Effector memory CD4-positive, alpha-beta T cell (primary cell): ENCODE results near the gene RNF6.

Experiments used
- DNase-seq, 3 donors: peaks; one replicate each; pipeline ENCODE4 v3.0.0-alpha.2; 2020
- H3K27ac ChIP-seq: 2 replicates; pipeline ENCODE4 v1.7.0; 2013; ENCODE audit warnings: mild to moderate bottlenecking, low read length, moderate library complexity; ENCODE audit not compliant: insufficient read depth, poor library complexity, severe bottlenecking
- H3K27me3 ChIP-seq: replicated peaks from 2 replicates; pipeline ENCODE4 v1.7.0; 2013; ENCODE audit warnings: mild to moderate bottlenecking, low read length; ENCODE audit not compliant: insufficient read depth, control insufficient read depth, poor library complexity, severe bottlenecking
- H3K36me3 ChIP-seq: 2 replicates; pipeline ENCODE4 v1.7.0; 2013; ENCODE audit warnings: mild to moderate bottlenecking, low read length, moderate library complexity; ENCODE audit not compliant: control insufficient read depth, insufficient read depth
- H3K4me1 ChIP-seq: 2 replicates; pipeline ENCODE4 v1.7.0; 2013; ENCODE audit warnings: low read length, mild to moderate bottlenecking; ENCODE audit not compliant: control insufficient read depth, insufficient read depth, poor library complexity, severe bottlenecking
- H3K4me3 ChIP-seq: 2 replicates; pipeline ENCODE4 v1.7.0; 2013; ENCODE audit warnings: low read length, low read depth, mild to moderate bottlenecking; ENCODE audit not compliant: insufficient read depth, poor library complexity, severe bottlenecking
- H3K9me3 ChIP-seq: 2 replicates; pipeline ENCODE4 v1.7.0; 2013; ENCODE audit warnings: mild to moderate bottlenecking, low read length, moderate library complexity; ENCODE audit not compliant: control insufficient read depth

The RNF6 gene

GRCh38 chr13:26208287-26208686 lies 13.8 kb downstream of the RNF6 start:
- Histone ChIP-seq H3K36me3 (peaks cover 35% of the 10 kb centered on the region), H3K4me3 (no peak overlapping the region)

DNA sequence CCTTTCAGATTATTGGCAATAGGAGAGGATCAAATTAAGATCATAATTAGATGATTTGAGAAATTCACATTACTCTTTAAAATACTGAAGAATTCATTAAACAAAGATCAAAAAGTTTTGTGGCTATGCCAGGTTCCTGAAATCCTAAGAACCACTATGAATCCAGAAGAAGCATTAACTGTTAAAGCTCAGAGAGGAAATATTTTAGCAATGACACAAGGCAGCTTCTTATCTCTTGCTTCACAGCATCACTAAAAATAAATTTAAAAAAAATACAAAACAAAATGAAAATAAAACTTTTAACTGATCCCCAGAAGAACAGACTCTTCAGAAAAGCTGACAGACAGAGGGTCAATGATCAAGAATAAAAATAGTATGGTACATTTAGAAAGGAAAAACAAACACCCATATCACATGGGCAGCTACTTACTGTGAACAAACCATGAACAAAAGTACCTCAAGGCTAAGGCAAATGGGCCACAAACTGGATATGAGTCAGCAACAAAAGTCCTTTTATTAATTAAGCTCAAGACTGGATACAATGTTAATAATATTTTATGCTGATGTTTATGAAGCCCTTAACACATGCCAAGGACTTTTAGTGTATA lies 19.6 kb downstream of the RNF6 start:
- H3K4me1 ChIP-seq: no peaks in the 10 kb centered on the region
- no peaks in the 10 kb centered on the region for H3K27me3 ChIP-seq
- peaks cover 9% of the 10 kb centered on the region for H3K36me3 ChIP-seq
- DNase-seq: no peak
- H3K27ac ChIP-seq: no peak overlapping the region
- no peaks in the 10 kb centered on the region for H3K9me3 ChIP-seq
- no peak overlapping the region for H3K4me3 ChIP-seq

More at GRCh38 chr13:26208287-26208686, 13.8 kb downstream of the RNF6 start:
- no peaks in the 10 kb centered on the region for H3K9me3 ChIP-seq
- no peak overlapping the region for H3K27ac ChIP-seq
- no peaks in the 10 kb centered on the region for H3K4me1 ChIP-seq
- no peaks in the 10 kb centered on the region for H3K27me3 ChIP-seq
- DNase-seq: no peak

GRCh38 chr13:26200811-26201210 lies 21.3 kb downstream of the RNF6 start:
- Histone ChIP-seq H3K4me3 (no peak overlapping the region), H3K4me1 (no peaks in the 10 kb centered on the region), H3K9me3 (peaks cover 5% of the 10 kb centered on the region), H3K27me3 (no peaks in the 10 kb centered on the region), H3K36me3 (no peaks in the 10 kb centered on the region), H3K27ac (no peak overlapping the region)
- no peak for DNase-seq

- Histone ChIP-seq H3K27me3 (no peaks in the 10 kb centered on the region), H3K4me3 (no peak overlapping the region), H3K27ac (no peak overlapping the region), H3K36me3 (no peaks in the 10 kb centered on the region), H3K4me1 (no peaks in the 10 kb centered on the region), H3K9me3 (peaks cover 10% of the 10 kb centered on the region)
- DNase-seq: no peak
These were observed 24.0 kb downstream of the RNF6 start for GRCh38 chr13:26198116-26198515.

- no peak overlapping the region for H3K4me3 ChIP-seq
- no peak overlapping the region for H3K27ac ChIP-seq
- H3K9me3 ChIP-seq: peaks cover 10% of the 10 kb centered on the region
- H3K27me3 ChIP-seq: no peaks in the 10 kb centered on the region
- no peak for DNase-seq
- H3K36me3 ChIP-seq: no peaks in the 10 kb centered on the region
- no peaks in the 10 kb centered on the region for H3K4me1 ChIP-seq
These were observed 24.8 kb downstream of the RNF6 start for GRCh38 chr13:26197298-26197697.

GRCh38 chr13:26186995-26187394 lies 35.1 kb downstream of the RNF6 start:
- H3K4me3 ChIP-seq: peak overlapping the region; percentile 65
- no peaks in the 10 kb centered on the region for H3K36me3 ChIP-seq
- H3K4me1 ChIP-seq: peaks cover 5% of the 10 kb centered on the region
- no peak for DNase-seq
- H3K27ac ChIP-seq: peak overlapping the region; percentile 39
- no peaks in the 10 kb centered on the region for H3K27me3 ChIP-seq
- H3K9me3 ChIP-seq: no peaks in the 10 kb centered on the region

- Histone ChIP-seq H3K36me3 (no peaks in the 10 kb centered on the region), H3K4me3 (peak overlapping the region; percentile 65), H3K27me3 (no peaks in the 10 kb centered on the region), H3K9me3 (no peaks in the 10 kb centered on the region), H3K27ac (peak overlapping the region; percentile 63), H3K4me1 (peaks cover 5% of the 10 kb centered on the region)
- peak; percentile 84 to 87 (median 86) for DNase-seq
These were observed 35.8 kb downstream of the RNF6 start for GRCh38 chr13:26186118-26186870.

DNA sequence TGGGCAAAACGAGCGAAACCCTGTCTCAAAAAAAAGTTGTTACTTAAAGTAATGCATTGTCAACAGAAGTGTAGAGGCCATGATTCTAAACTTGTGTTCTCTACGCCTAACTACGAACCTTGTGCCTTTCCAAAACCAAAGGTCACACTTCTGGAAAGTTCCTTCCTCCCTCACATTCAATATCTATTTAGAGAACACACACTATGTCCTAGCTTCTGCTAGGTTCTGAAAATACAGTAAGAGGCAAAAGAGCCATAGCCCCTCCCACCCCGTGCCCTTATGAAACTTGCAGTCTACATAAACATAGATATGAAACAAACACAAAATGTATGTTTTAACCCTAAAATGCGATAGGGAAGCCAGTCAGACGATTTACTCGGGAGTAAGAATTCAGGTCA lies 36.4 kb downstream of the RNF6 start:
- no peak for DNase-seq
- peak overlapping the region; percentile 65 for H3K4me3 ChIP-seq
- H3K27me3 ChIP-seq: no peaks in the 10 kb centered on the region

DNA sequence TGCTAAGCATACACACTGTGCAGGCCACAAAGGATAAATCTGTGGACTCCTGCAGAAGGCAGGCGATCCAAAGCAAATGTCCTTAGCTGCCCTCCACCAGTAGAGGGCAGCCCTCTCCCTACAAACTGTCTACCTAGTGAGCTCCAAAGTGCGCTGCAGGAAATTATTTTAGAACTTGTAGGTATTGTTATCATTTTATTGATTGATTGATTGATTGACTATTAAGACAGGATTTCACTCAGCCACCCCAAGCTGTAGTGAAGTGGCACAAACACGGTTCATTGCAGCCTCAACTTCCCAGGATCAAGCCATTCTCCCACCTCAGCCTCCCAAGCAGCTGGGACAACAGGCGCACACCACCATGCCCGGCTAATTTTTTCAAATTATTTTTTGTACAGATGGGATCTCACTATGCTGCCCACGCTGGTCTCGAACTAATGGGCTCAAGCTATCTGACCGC lies 37.3 kb downstream of the RNF6 start:
- H3K27me3 ChIP-seq: no peaks in the 10 kb centered on the region
- no peak overlapping the region for H3K4me3 ChIP-seq
- H3K36me3 ChIP-seq: no peaks in the 10 kb centered on the region
- H3K27ac ChIP-seq: no peak overlapping the region
- no peaks in the 10 kb centered on the region for H3K9me3 ChIP-seq
- DNase-seq: peak; percentile 37 to 59 (median 48)
- peaks cover 5% of the 10 kb centered on the region for H3K4me1 ChIP-seq

More for the DNA sequence above, 36.4 kb downstream of the RNF6 start:
- H3K27ac ChIP-seq: peak overlapping the region; percentile 63
- no peaks in the 10 kb centered on the region for H3K9me3 ChIP-seq
- H3K36me3 ChIP-seq: no peaks in the 10 kb centered on the region
- H3K4me1 ChIP-seq: peaks cover 5% of the 10 kb centered on the region

DNA sequence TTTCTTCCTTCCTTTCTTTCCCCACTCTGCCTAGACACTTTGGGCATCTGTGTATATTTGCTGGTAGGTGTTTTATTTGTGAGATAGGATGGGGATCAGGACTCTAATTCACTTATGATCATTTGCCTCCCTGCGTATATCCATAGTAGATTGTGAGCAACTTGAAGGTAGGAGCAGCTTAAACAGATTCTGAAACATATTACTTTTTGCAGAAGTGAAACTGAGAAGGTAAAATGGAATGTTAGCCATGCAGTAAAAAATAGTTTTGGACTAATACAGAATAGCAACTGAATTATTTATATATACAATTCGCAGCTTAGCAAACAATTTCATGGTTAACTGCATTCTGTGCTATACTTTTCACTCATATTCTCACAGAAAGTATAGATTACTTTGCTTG lies 38.7 kb downstream of the RNF6 start:
- no peaks in the 10 kb centered on the region for H3K36me3 ChIP-seq
- no peaks in the 10 kb centered on the region for H3K27me3 ChIP-seq
- no peak overlapping the region for H3K27ac ChIP-seq
- no peak for DNase-seq
- H3K4me1 ChIP-seq: peaks cover 5% of the 10 kb centered on the region
- H3K9me3 ChIP-seq: no peaks in the 10 kb centered on the region
- no peak overlapping the region for H3K4me3 ChIP-seq
